ENCODE data around the gene GADD45B.
"Not testable (repeated sequence)": the region's sequence is repeated elsewhere in the genome, so short reads cannot be mapped to it uniquely, and the experiment has no call there.

The GADD45B gene

GRCh38 chr19:2469102-2469914 lies 6.6 kb upstream of the GADD45B start:
- no peak for DNase-seq (ENCODE audit: low read depth)

- DNase-seq (ENCODE audit: low read depth) = not testable (repeated sequence)
These were observed 6.1 kb upstream of the GADD45B start for GRCh38 chr19:2469915-2470200.

GRCh38 chr19:2474232-2475017 lies 1.5 kb upstream of the GADD45B start:
- DNase-seq (ENCODE audit: low read depth) = peak; percentile 90

GRCh38 chr19:2475018-2475701 lies 767 bp upstream of the GADD45B start:
- DNase-seq (ENCODE audit: low read depth) = peak; percentile 47

GRCh38 chr19:2476451-2477140 lies 669 bp downstream of the GADD45B start:
- DNase-seq (ENCODE audit: low read depth) = peak; percentile 60

GRCh38 chr19:2477141-2477710 lies 1.3 kb downstream of the GADD45B start:
- no peak for DNase-seq (ENCODE audit: low read depth)

GRCh38 chr19:2477732-2478191 lies 1.8 kb downstream of the GADD45B start:
- no peak for DNase-seq (ENCODE audit: low read depth)

- DNase-seq (ENCODE audit: low read depth) = peak; percentile 20
These were observed 2.4 kb downstream of the GADD45B start for GRCh38 chr19:2478278-2478755.

GRCh38 chr19:2478756-2479555 lies 3.0 kb downstream of the GADD45B start:
- DNase-seq (ENCODE audit: low read depth) = peak; percentile 61

- DNase-seq (ENCODE audit: low read depth) = no peak
These were observed 3.7 kb downstream of the GADD45B start for GRCh38 chr19:2479556-2480194.

GRCh38 chr19:2481466-2481865 lies 5.5 kb downstream of the GADD45B start:
- no peak for DNase-seq (ENCODE audit: low read depth)

- DNase-seq (ENCODE audit: low read depth) = no peak
These were observed 6.6 kb downstream of the GADD45B start for GRCh38 chr19:2482354-2483038.

- DNase-seq (ENCODE audit: low read depth) = no peak
These were observed 7.2 kb downstream of the GADD45B start for GRCh38 chr19:2483084-2483483.

GRCh38 chr19:2483484-2484151 lies 7.7 kb downstream of the GADD45B start:
- no peak for DNase-seq (ENCODE audit: low read depth)

GRCh38 chr19:2484178-2484937 lies 8.4 kb downstream of the GADD45B start:
- DNase-seq (ENCODE audit: low read depth) = no peak

- no peak for DNase-seq (ENCODE audit: low read depth)
These were observed 9.5 kb downstream of the GADD45B start for GRCh38 chr19:2485428-2485827.

- DNase-seq (ENCODE audit: low read depth) = no peak
These were observed 11.2 kb downstream of the GADD45B start for GRCh38 chr19:2487090-2487489.

GRCh38 chr19:2487842-2488241 lies 11.9 kb downstream of the GADD45B start:
- no peak for DNase-seq (ENCODE audit: low read depth)

Data from activated T-helper 9 cell treated with anti-CD3 and anti-CD28 coated beads, Interleukin-2, amount 50 U/mL, for 16 hours (primary cell).